Kidney (tissue), 14 donors: ENCODE data around the gene LRRN2. TPM values are rescaled to one million over a fixed set of nuclear protein-coding genes. Genes with fewer than 3 reads are reported as not detected.

Experiments used
- DNase-seq, 5 donors: peaks; one replicate each; pipeline ENCODE4 v3.0.0-alpha.2; 2013 to 2020
- FAIRE-seq: peaks from 2 replicates; lab custom pipeline; 2012; peaks lifted over from hg19 to GRCh38; lab: Jason Lieb, UNC
- H3K27ac ChIP-seq, 2 donors: one replicate each; pipeline ENCODE4 v1.7.0; 2013; ENCODE audit warnings: low read depth in 2 of 2, low read length in 2 of 2, inconsistent platforms in 1 of 2
- H3K27me3 ChIP-seq: one replicate; pipeline ENCODE4 v1.7.1; 2013; ENCODE audit warnings: low read length, inconsistent platforms; ENCODE audit not compliant: control insufficient read depth, insufficient read depth
- H3K36me3 ChIP-seq, 3 donors: one replicate each; pipeline versions ENCODE4 v1.7.0 to v1.7.1; 2013; ENCODE audit warnings: low read length in 3 of 3, control low read depth in 1 of 3, inconsistent platforms in 1 of 3; ENCODE audit not compliant: insufficient read depth in 3 of 3, control insufficient read depth in 2 of 3
- H3K4me1 ChIP-seq, 3 donors: one replicate each; pipeline versions ENCODE4 v1.7.0 to v1.7.1; 2013; ENCODE audit warnings: low read length in 3 of 3, inconsistent platforms in 1 of 3, low read depth in 1 of 3; ENCODE audit not compliant: control insufficient read depth in 2 of 3, insufficient read depth in 2 of 3
- H3K4me3 ChIP-seq, 3 donors: one replicate each; pipeline versions ENCODE4 v1.7.0 to v1.8.1; 2013; ENCODE audit warnings: low read length in 3 of 3, control low read depth in 1 of 3, inconsistent platforms in 1 of 3
- H3K9ac ChIP-seq, 3 donors: one replicate each; pipeline versions ENCODE4 v1.7.0 to v1.7.1; 2013; ENCODE audit warnings: low read length in 3 of 3, control low read depth in 1 of 3, inconsistent platforms in 1 of 3
- H3K9me3 ChIP-seq, 3 donors: one replicate each; pipeline versions ENCODE4 v1.7.0 to v1.7.1; 2013; ENCODE audit warnings: low read length in 3 of 3, control low read depth in 1 of 3, inconsistent platforms in 1 of 3; ENCODE audit not compliant: control insufficient read depth in 2 of 3, insufficient read depth in 1 of 3
- intact Hi-C: fragments of 100-400 bp; cut with DNase I; formaldehyde crosslinking; loops from one replicate; pipeline ENCODE4 v1.11.1; 2022
- polyA plus RNA-seq: library from polyadenylated mRNA; stranded (reverse); fragments of 350-450 nt; fragmentation: Illumina TruSeq; extraction: RNeasy Lipid Tissue Mini Kit (QIAGEN cat#74804); gene quantifications from one replicate; pipeline ENCODE4 v1.2.3, GENCODE V29; 2014; ENCODE audit warnings: low read depth, low replicate concordance; ENCODE audit not compliant: insufficient read depth
- total RNA-seq: library from RNA; stranded (reverse); fragmentation: NEBNext Ultra II Directional; extraction: Animal tissue kit (Norgen Biotek cat#: 25700); gene quantifications from one replicate; pipeline ENCODE4 v1.2.1, GENCODE V29; 2021
- TF ChIP-seq, protein P1 (sequence below): IDR thresholded peaks from 3 replicates; pipeline ENCODE4 v1.5.1; 2012; ENCODE audit warnings: mild to moderate bottlenecking, moderate library complexity, borderline replicate concordance; ENCODE audit not compliant: insufficient read depth; ENCODE audit errors: extremely low read depth
- donor health status: control.
- donor health status: control.
- donor health status: control.
- donor health status: control.
- donor health status: control.
- donor health status: DM: yes; HTN: yes; CAD: no.
- donor health status: Normal renal cell carcinoma (clear cell type).

LRRN2 gene
- total and polyA plus RNA-seq, 2 donors from 2014 or later = 14.4 to 16.0 TPM

GRCh38 chr1:204688007-204688406 lies 2.5 kb upstream of the LRRN2 start:
- intact Hi-C loops = no loop called here
- Histone ChIP-seq H3K9me3 (no peaks in the 10 kb centered on the region), H3K27ac (no peak overlapping the region), H3K36me3 (no peaks in the 10 kb centered on the region), H3K27me3 (peaks cover 2% of the 10 kb centered on the region), H3K4me3 (no peak overlapping the region), H3K9ac (no peak overlapping the region), H3K4me1 (peaks cover 0 to 16% (median 0%) of the 10 kb centered on the region in 3 donors)
- no peak for DNase-seq
- no peak for FAIRE-seq
- TF ChIP-seq, protein P1, sequence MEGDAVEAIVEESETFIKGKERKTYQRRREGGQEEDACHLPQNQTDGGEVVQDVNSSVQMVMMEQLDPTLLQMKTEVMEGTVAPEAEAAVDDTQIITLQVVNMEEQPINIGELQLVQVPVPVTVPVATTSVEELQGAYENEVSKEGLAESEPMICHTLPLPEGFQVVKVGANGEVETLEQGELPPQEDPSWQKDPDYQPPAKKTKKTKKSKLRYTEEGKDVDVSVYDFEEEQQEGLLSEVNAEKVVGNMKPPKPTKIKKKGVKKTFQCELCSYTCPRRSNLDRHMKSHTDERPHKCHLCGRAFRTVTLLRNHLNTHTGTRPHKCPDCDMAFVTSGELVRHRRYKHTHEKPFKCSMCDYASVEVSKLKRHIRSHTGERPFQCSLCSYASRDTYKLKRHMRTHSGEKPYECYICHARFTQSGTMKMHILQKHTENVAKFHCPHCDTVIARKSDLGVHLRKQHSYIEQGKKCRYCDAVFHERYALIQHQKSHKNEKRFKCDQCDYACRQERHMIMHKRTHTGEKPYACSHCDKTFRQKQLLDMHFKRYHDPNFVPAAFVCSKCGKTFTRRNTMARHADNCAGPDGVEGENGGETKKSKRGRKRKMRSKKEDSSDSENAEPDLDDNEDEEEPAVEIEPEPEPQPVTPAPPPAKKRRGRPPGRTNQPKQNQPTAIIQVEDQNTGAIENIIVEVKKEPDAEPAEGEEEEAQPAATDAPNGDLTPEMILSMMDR = no peak

- no peaks in the 10 kb centered on the region for H3K9me3 ChIP-seq
- DNase-seq (peak; percentile 47 to 77 (median 60)), FAIRE-seq (no peak)
- H3K9ac ChIP-seq = peak overlapping the region in 1 of 3 donors; percentile 19
- H3K36me3 ChIP-seq = no peaks in the 10 kb centered on the region
- H3K27ac ChIP-seq = no peak overlapping the region
- intact Hi-C loops = no loop called here
- TF ChIP-seq, protein P1 = no peak
- peak overlapping the region; percentile 24 to 52 (median 35) for H3K4me3 ChIP-seq
- H3K4me1 ChIP-seq = peaks cover 0 to 16% (median 0%) of the 10 kb centered on the region in 3 donors
- H3K27me3 ChIP-seq = peaks cover 2% of the 10 kb centered on the region
Observed at GRCh38 chr1:204684571-204685235, 835 bp downstream of the LRRN2 start.

GRCh38 chr1:204684206-204684570 lies 1.4 kb downstream of the LRRN2 start:
- no peak overlapping the region for H3K27ac ChIP-seq
- H3K9ac ChIP-seq = peak overlapping the region in 1 of 3 donors; percentile 19
- peaks cover 0 to 16% (median 0%) of the 10 kb centered on the region in 3 donors for H3K4me1 ChIP-seq
- H3K27me3 ChIP-seq = peaks cover 2% of the 10 kb centered on the region
- DNase-seq (peak in 1 of 5 donors; percentile 3), FAIRE-seq (no peak)
- intact Hi-C loops = no loop called here
- H3K4me3 ChIP-seq = peak overlapping the region; percentile 14 to 52 (median 14)
- no peaks in the 10 kb centered on the region for H3K9me3 ChIP-seq
- no peaks in the 10 kb centered on the region for H3K36me3 ChIP-seq
- TF ChIP-seq, protein P1 = no peak
